Measurements from ENCODE around the gene SSTR3.
"Not testable (repeated sequence)": the region's sequence is repeated elsewhere in the genome, so short reads cannot be mapped to it uniquely, and the experiment has no call there.

SSTR3 gene

GRCh38 chr22:37258005-37258752 is 45.9 kb upstream of the SSTR3 start:
- POLR2A ChIA-PET = no interaction called here
- DNase-seq (ENCODE audit: extremely low spot score) = no peak
- TF ChIP-seq CTCF (IDR thresholded peaks at IDR 0.05; ENCODE audit: control extremely low read depth, extremely low read depth, low read depth, missing control alignments) = no peak
- CTCF ChIA-PET = interaction anchor here (1.3 to 5.6 kb wide), 7 partner anchors 9 to 58 kb away, joined by 3 to 195 read pairs (median 10); partner anchors contain the start of gene RAC2

GRCh38 chr22:37256075-37256726 is 43.9 kb upstream of the SSTR3 start:
- TF ChIP-seq CTCF (IDR thresholded peaks at IDR 0.05; ENCODE audit: control extremely low read depth, extremely low read depth, low read depth, missing control alignments) = no peak
- no peak for DNase-seq (ENCODE audit: extremely low spot score)
- ChIA-PET POLR2A (no interaction called here), CTCF (interaction anchor here (1.0 to 1.4 kb wide), 3 partner anchors 8 to 66 kb away, joined by 3 to 5 read pairs (median 3); no protein-coding TSS in a partner anchor)

- no peak for DNase-seq (ENCODE audit: extremely low spot score)
- ChIA-PET POLR2A (no interaction called here), CTCF (interaction anchor here (1.0 to 1.4 kb wide), 3 partner anchors 9 to 66 kb away, joined by 3 to 5 read pairs (median 3); no protein-coding TSS in a partner anchor)
- TF ChIP-seq CTCF (IDR thresholded peaks at IDR 0.05; ENCODE audit: control extremely low read depth, extremely low read depth, low read depth, missing control alignments) = no peak
Measured at GRCh38 chr22:37255558-37256006, 43.3 kb upstream of the SSTR3 start.

DNA sequence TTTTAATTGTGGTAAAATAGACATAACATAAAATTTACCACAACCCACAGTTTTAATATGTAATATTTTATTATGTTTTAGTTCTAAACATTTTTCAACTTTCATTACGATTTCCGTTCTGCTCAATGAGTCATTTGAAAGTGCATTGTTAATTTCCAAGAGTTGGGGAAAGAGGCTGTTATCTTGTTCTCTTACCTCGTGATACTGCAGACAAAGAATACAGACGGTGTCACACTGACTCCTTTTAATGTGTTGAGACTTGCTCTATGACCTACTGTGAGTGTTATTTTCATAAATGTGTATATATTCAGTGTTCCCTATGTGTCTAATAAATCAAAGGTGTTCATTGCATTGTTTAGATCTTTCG is 42.6 kb upstream of the SSTR3 start:
- no peak for DNase-seq (ENCODE audit: extremely low spot score)
- no peak for TF ChIP-seq CTCF (IDR thresholded peaks at IDR 0.05; ENCODE audit: control extremely low read depth, extremely low read depth, low read depth, missing control alignments)
- POLR2A ChIA-PET = no interaction called here

GRCh38 chr22:37254209-37254866 is 42.1 kb upstream of the SSTR3 start:
- CTCF ChIA-PET = interaction anchor here (1.3 to 1.4 kb wide), 3 partner anchors 10 to 13 kb away, joined by 3 to 5 read pairs (median 3); no protein-coding TSS in a partner anchor
- POLR2A ChIA-PET = no interaction called here
- TF ChIP-seq CTCF (IDR thresholded peaks at IDR 0.05; ENCODE audit: control extremely low read depth, extremely low read depth, low read depth, missing control alignments) = no peak
- no peak for DNase-seq (ENCODE audit: extremely low spot score)

More for the DNA sequence above, 42.6 kb upstream of the SSTR3 start:
- CTCF ChIA-PET = interaction anchor here (1.3 to 1.4 kb wide), 3 partner anchors 10 to 12 kb away, joined by 3 to 5 read pairs (median 3); no protein-coding TSS in a partner anchor

GRCh38 chr22:37253126-37253660 is 40.9 kb upstream of the SSTR3 start:
- CTCF ChIA-PET = interaction anchor here (1.1 to 1.8 kb wide), 4 partner anchors 11 to 177 kb away, joined by 3 to 4 read pairs (median 4); no protein-coding TSS in a partner anchor
- no peak for TF ChIP-seq CTCF (IDR thresholded peaks at IDR 0.05; ENCODE audit: control extremely low read depth, extremely low read depth, low read depth, missing control alignments)
- POLR2A ChIA-PET = no interaction called here
- DNase-seq (ENCODE audit: extremely low spot score) = no peak

GRCh38 chr22:37251836-37252235 is 39.6 kb upstream of the SSTR3 start:
- CTCF ChIA-PET = interaction anchor here (1.0 to 16.0 kb wide), 5 partner anchors 9 to 176 kb away, joined by 3 to 195 read pairs (median 4); no protein-coding TSS in a partner anchor
- not testable (repeated sequence) for DNase-seq (ENCODE audit: extremely low spot score)
- POLR2A ChIA-PET = interaction anchor here (0.7 kb wide), 1 partner anchor 16 kb away, joined by 5 read pairs; no protein-coding TSS in a partner anchor
